Fibroblast of the aortic adventitia (primary cell): ENCODE results near the gene FAM222B. TPM values are rescaled to one million over a fixed set of nuclear protein-coding genes. Genes with fewer than 3 reads are reported as not detected.

Experiments
- DNase-seq: peaks from one replicate; pipeline ENCODE4 v3.0.0-alpha.2; 2010; ENCODE audit warnings: low read depth
- H3K4me3 ChIP-seq: 2 replicates; pipeline ENCODE4 v1.5.1; 2011; ENCODE audit warnings: low read depth, mild to moderate bottlenecking, control low read depth, low read length, moderate library complexity
- CTCF ChIP-seq: IDR thresholded peaks from 2 replicates; pipeline ENCODE4 v1.5.1; 2011; ENCODE audit warnings: mild to moderate bottlenecking, low read length, control low read depth, inconsistent platforms; ENCODE audit not compliant: insufficient read depth
- total RNA-seq: library from RNA; depleted of rRNA; stranded (reverse); fragments of >200 nt; gene quantifications from 2 replicates; pipeline ENCODE4 v1.2.3, GENCODE V29; 2012; ENCODE audit warnings: low replicate concordance

Gene FAM222B
- total RNA-seq, 1 donor = 7.0 TPM

- DNase-seq = peak; percentile 86
- peak; percentile 21 for TF ChIP-seq CTCF
Observed at GRCh38 chr17:28717578-28718332, 124.8 kb downstream of the FAM222B start, which contains the start of gene RAB34. TSS of gene RAB34 (minus strand) at chr17:28717868. CDS start at chr17:28717266, 602 bp downstream.

GRCh38 chr17:28716740-28717577, 125.6 kb downstream of the FAM222B start:
- DNase-seq = peak; percentile 41
- H3K4me3 ChIP-seq = peak overlapping the region; percentile 99
- TF ChIP-seq CTCF = no peak

More at GRCh38 chr17:28717578-28718332, 124.8 kb downstream of the FAM222B start, which contains the start of gene RAB34:
- H3K4me3 ChIP-seq = peak within 1 kb of the TSS; percentile 99

- no peak for DNase-seq
- TF ChIP-seq CTCF = no peak
- peak overlapping the region; percentile 99 for H3K4me3 ChIP-seq
Observed at GRCh38 chr17:28715217-28715616, 127.4 kb downstream of the FAM222B start.

- TF ChIP-seq CTCF = no peak
- DNase-seq = no peak
- H3K4me3 ChIP-seq = no peak overlapping the region
Observed at GRCh38 chr17:28714281-28714680, 128.3 kb downstream of the FAM222B start.

- no peak for DNase-seq
- H3K4me3 ChIP-seq = no peak overlapping the region
- no peak for TF ChIP-seq CTCF
Observed at GRCh38 chr17:28712705-28713415, 129.7 kb downstream of the FAM222B start.

- no peak for TF ChIP-seq CTCF
- no peak overlapping the region for H3K4me3 ChIP-seq
- no peak for DNase-seq
Observed at GRCh38 chr17:28712032-28712704, 130.4 kb downstream of the FAM222B start.
